RPMI8226 (cell line): Measurements from ENCODE around the gene CALCOCO2.

ENCODE experiments used
- DNase-seq: peaks from one replicate; pipeline ENCODE4 v3.0.0-alpha.2; 2015

CALCOCO2 gene

GRCh38 chr17:48873696-48874443 is 43.0 kb downstream of the CALCOCO2 start:
- no peak for DNase-seq

- peak; percentile 78 for DNase-seq
Observed at GRCh38 chr17:48878920-48879898, 48.4 kb downstream of the CALCOCO2 start.

GRCh38 chr17:48882272-48882671 is 51.4 kb downstream of the CALCOCO2 start:
- DNase-seq, result peak; percentile 83

- no peak for DNase-seq
Observed at GRCh38 chr17:48883171-48883570, 52.3 kb downstream of the CALCOCO2 start.

GRCh38 chr17:48890086-48890485 is 59.3 kb downstream of the CALCOCO2 start:
- no peak for DNase-seq

- peak; percentile 32 for DNase-seq
Observed at GRCh38 chr17:48892940-48893645, 62.3 kb downstream of the CALCOCO2 start.

- no peak for DNase-seq
Observed at GRCh38 chr17:48893646-48894508, 63.0 kb downstream of the CALCOCO2 start.

- DNase-seq, result peak; percentile 77
Observed at GRCh38 chr17:48894886-48895285, 64.1 kb downstream of the CALCOCO2 start.

- DNase-seq, result no peak
Observed at GRCh38 chr17:48901241-48901640, 70.4 kb downstream of the CALCOCO2 start.

- DNase-seq, result no peak
Observed at GRCh38 chr17:48903401-48903800, 72.6 kb downstream of the CALCOCO2 start.

- no peak for DNase-seq
Observed at GRCh38 chr17:48904428-48904827, 73.6 kb downstream of the CALCOCO2 start.

GRCh38 chr17:48905987-48906515 is 75.2 kb downstream of the CALCOCO2 start:
- DNase-seq, result no peak

GRCh38 chr17:48907713-48908046 is 76.8 kb downstream of the CALCOCO2 start:
- no peak for DNase-seq

- DNase-seq, result peak; percentile 95
Observed at GRCh38 chr17:48908047-48908843, 77.4 kb downstream of the CALCOCO2 start, which contains the start of gene UBE2Z. Gene UBE2Z, plus strand, starts transcription at chr17:48908407. Its CDS starts 97 bp downstream, at chr17:48908504.

- peak; percentile 71 for DNase-seq
Observed at GRCh38 chr17:48908853-48909394, 78.1 kb downstream of the CALCOCO2 start.

- no peak for DNase-seq
Observed at GRCh38 chr17:48909783-48910182, 78.9 kb downstream of the CALCOCO2 start.

- DNase-seq, result no peak
Observed at GRCh38 chr17:48910370-48910769, 79.5 kb downstream of the CALCOCO2 start.

GRCh38 chr17:48912476-48912875 is 81.6 kb downstream of the CALCOCO2 start:
- DNase-seq, result no peak
